NK-92 treated with Interleukin-12 subunit alpha and Interleukin-12 subunit beta, amount 100 ng/mL, for 24 hours (cell line): ENCODE measurements around the gene SCUBE3.
A peak's percentile ranks its signal among the peaks of the same experiment; 100 is the strongest.

Experiments used
- DNase-seq: peaks from one replicate; lab custom pipeline; 2025; lab: John Stamatoyannopoulos, UW

Gene SCUBE3

GRCh38 chr6:35240838-35241801 is 27.4 kb downstream of the SCUBE3 start:
- peak; percentile 35 for DNase-seq

GRCh38 chr6:35242486-35242885 is 28.7 kb downstream of the SCUBE3 start:
- DNase-seq, result no peak

- DNase-seq, result no peak
These were observed 29.1 kb downstream of the SCUBE3 start for GRCh38 chr6:35242906-35243305.

GRCh38 chr6:35243386-35243958 is 29.7 kb downstream of the SCUBE3 start:
- no peak for DNase-seq

- DNase-seq, result no peak
These were observed 30.8 kb downstream of the SCUBE3 start for GRCh38 chr6:35244551-35244950.

GRCh38 chr6:35247642-35248231 is 34.0 kb downstream of the SCUBE3 start:
- no peak for DNase-seq

GRCh38 chr6:35248300-35248699 is 34.5 kb downstream of the SCUBE3 start:
- no peak for DNase-seq

GRCh38 chr6:35248965-35249364 is 35.2 kb downstream of the SCUBE3 start:
- no peak for DNase-seq

GRCh38 chr6:35251949-35252348 is 38.2 kb downstream of the SCUBE3 start:
- no peak for DNase-seq

GRCh38 chr6:35253249-35253648 is 39.5 kb downstream of the SCUBE3 start:
- peak; percentile 18 for DNase-seq

GRCh38 chr6:35258336-35258735 is 44.6 kb downstream of the SCUBE3 start:
- no peak for DNase-seq

- no peak for DNase-seq
These were observed 45.1 kb downstream of the SCUBE3 start for GRCh38 chr6:35258858-35259193.

- DNase-seq, result peak; percentile 92
These were observed 45.6 kb downstream of the SCUBE3 start, which contains the start of gene ZNF76 for GRCh38 chr6:35259194-35259947. Gene ZNF76 (plus strand): TSS chr6:35259735. CDS start chr6:35281152, 21,417 bp downstream.

GRCh38 chr6:35259948-35260590 is 46.3 kb downstream of the SCUBE3 start:
- DNase-seq, result peak; percentile 85

- DNase-seq, result no peak
These were observed 47.1 kb downstream of the SCUBE3 start for GRCh38 chr6:35260591-35261570.

GRCh38 chr6:35262596-35262995 is 48.8 kb downstream of the SCUBE3 start:
- DNase-seq, result no peak

- DNase-seq, result no peak
These were observed 51.0 kb downstream of the SCUBE3 start for GRCh38 chr6:35264550-35265274.

GRCh38 chr6:35265523-35265922 is 51.8 kb downstream of the SCUBE3 start:
- no peak for DNase-seq

GRCh38 chr6:35267446-35267845 is 53.7 kb downstream of the SCUBE3 start:
- no peak for DNase-seq

- DNase-seq, result no peak
These were observed 54.1 kb downstream of the SCUBE3 start for GRCh38 chr6:35267897-35268296.
